ENCODE measurements around the gene BLVRB. TPM values are rescaled to one million over a fixed set of nuclear protein-coding genes. Genes with fewer than 3 reads are reported as not detected.
A peak's percentile ranks its signal among the peaks of the same experiment; 100 is the strongest.

Gene BLVRB
- total and polyA plus RNA-seq, 2 experiments from 2014 or later: 43.7 to 53.7 TPM

- no peak for TF ChIP-seq ZNF331 (CRISPR knock-in tag; IDR thresholded peaks at IDR 0.05; ENCODE audit: low read depth)
- no peak for TF ChIP-seq EZH2 (IDR thresholded peaks at IDR 0.05; ENCODE audit: low read depth, unreplicated experiment)
Measured at GRCh38 chr19:40419780-40420179, 45.8 kb downstream of the BLVRB start (continued).

GRCh38 chr19:40419066-40419612 lies 46.4 kb downstream of the BLVRB start:
- Histone ChIP-seq H3K9me2 (ENCODE audit: insufficient read depth) (no peaks in the 10 kb centered on the region), H3K4me3 (no peak overlapping the region), H3K4me1 (ENCODE audit: insufficient read depth) (peaks cover 11% of the 10 kb centered on the region), H3K36me3 (ENCODE audit: insufficient read depth) (no peaks in the 10 kb centered on the region), H3K27me3 (ENCODE audit: insufficient read depth) (no peaks in the 10 kb centered on the region), H4K20me1 (replicated peaks; ENCODE audit: insufficient read depth) (no peaks in the 10 kb centered on the region), H3K4me2 (no peak overlapping the region), H3K79me2 (replicated peaks; ENCODE audit: insufficient read depth) (no peaks in the 10 kb centered on the region; the same call in none of the 2 replicates), H2AFZ (no peak overlapping the region), H3F3A (replicated peaks; ENCODE audit: low read depth) (no peaks in the 10 kb centered on the region), H3K27ac (ENCODE audit: low read depth) (no peak overlapping the region)
- H3K4me1 Mint-ChIP-seq: peaks cover 25% of the 10 kb centered on the region
- H3K27me3 Mint-ChIP-seq (ENCODE audit: insufficient read depth, low read depth, poor library complexity): peaks cover 2% of the 10 kb centered on the region
- TF ChIP-seq NANOG (IDR thresholded peaks at IDR 0.05; ENCODE audit: borderline replicate concordance) (no peak), CREB1 (CRISPR knock-in tag; IDR thresholded peaks at IDR 0.05; ENCODE audit: low read depth) (no peak), STAT1 (IDR thresholded peaks at IDR 0.05; ENCODE audit: unreplicated experiment) (no peak), EZH2 (IDR thresholded peaks at IDR 0.05; ENCODE audit: low read depth, unreplicated experiment) (no peak), ETS1 (IDR thresholded peaks at IDR 0.05) (no peak), ZNF114 (CRISPR knock-in tag; IDR thresholded peaks at IDR 0.05) (no peak), ZNF462 (CRISPR knock-in tag; IDR thresholded peaks at IDR 0.05) (no peak), CTCF (conservative IDR thresholded peaks at IDR 0.05; ENCODE audit: low read depth in 2 of 2) (peak in 1 of 2 experiments; percentile 34; a peak in 2 of 4 replicates)
- H3K36me3 Mint-ChIP-seq (ENCODE audit: low read depth): peaks cover 9% of the 10 kb centered on the region
- DNase-seq (ENCODE audit: low spot score): no peak
- no peak overlapping the region for H3K4me3 Mint-ChIP-seq
- no peak overlapping the region for H3K27ac Mint-ChIP-seq
- ATAC-seq: no peak
- H3K9me3 Mint-ChIP-seq: no peaks in the 10 kb centered on the region
